Heart right ventricle (tissue), 16 donors: ENCODE results near the gene PLXNA2. TPM values are rescaled to one million over a fixed set of nuclear protein-coding genes. Genes with fewer than 3 reads are reported as not detected.

Experiments used
- ATAC-seq, 8 donors: fragments of 200-7000 bp; cut with Tn5 transposase; one replicate each; pipeline ENCODE4 v1.9.1; 2020; ENCODE audit warnings: mild to moderate bottlenecking in 8 of 8, moderate library complexity in 8 of 8, moderate number of reproducible peaks in 1 of 8
- DNase-seq, 2 donors: peaks; one replicate each; pipeline ENCODE4 v3.0.0-alpha.2; 2020
- H3K27ac ChIP-seq, 10 donors: fragments of 200-600 bp; sonication (generic) in 2 of 10; one replicate each; pipeline versions ENCODE4 v1.5.0 to v1.8.0; 2020 to 2022; ENCODE audit warnings: mild to moderate bottlenecking in 3 of 10
- H3K27me3 ChIP-seq, 7 donors: fragments of 200-600 bp; one replicate each; pipeline ENCODE4 v1.8.0; 2021 to 2022; ENCODE audit warnings: mild to moderate bottlenecking in 2 of 7
- H3K36me3 ChIP-seq, 9 donors: fragments of 200-600 bp; sonication (generic) in 1 of 9; one replicate each; pipeline versions ENCODE4 v1.5.0 to v1.8.0; 2020 to 2022; ENCODE audit warnings: mild to moderate bottlenecking in 2 of 9
- H3K4me1 ChIP-seq, 9 donors: fragments of 200-600 bp; sonication (generic) in 1 of 9; one replicate each; pipeline versions ENCODE4 v1.5.0 to v1.8.0; 2020 to 2022; ENCODE audit warnings: mild to moderate bottlenecking in 4 of 9
- H3K4me3 ChIP-seq, 10 donors: fragments of 200-600 bp; sonication (generic) in 2 of 10; one replicate each; pipeline versions ENCODE4 v1.5.0 to v1.8.0; 2020 to 2022; ENCODE audit warnings: mild to moderate bottlenecking in 7 of 10, moderate library complexity in 2 of 10
- H3K9me3 ChIP-seq, 11 donors: fragments of 200-600 bp in 10 of 11; sonication (generic) in 2 of 11; one replicate each; pipeline versions ENCODE4 v1.5.0 to v1.8.0; 2013 to 2022; ENCODE audit warnings: mild to moderate bottlenecking in 2 of 11, control low read depth in 1 of 11, moderate library complexity in 1 of 11
- CTCF ChIP-seq, 9 donors: fragments of 200-600 bp; sonication (generic) in 2 of 9; IDR thresholded peaks; one replicate each; pipeline versions ENCODE4 v1.5.0 to v1.8.0; 2021 to 2022; ENCODE audit warnings: antibody characterized with exemption in 9 of 9, mild to moderate bottlenecking in 5 of 9, moderate library complexity in 1 of 9
- WGBS, 2 donors: extraction: QIAGEN DNeasy Blood & Tissue Kit; methylation state at CpG; one replicate each; pipeline ENCODE4 v1.1.7; 2013; ENCODE audit warnings: inconsistent platforms in 1 of 2; 5-methylcytosine and 5-hydroxymethylcytosine counted together
- intact Hi-C, 10 donors: fragments of 100-400 bp; cut with DNase I; formaldehyde crosslinking; loops; one replicate each; pipeline versions ENCODE4 v1.11.1 to v1.14.2; 2022
- long read RNA-seq, 3 donors: library from polyadenylated mRNA; unstranded; transcript quantifications; one replicate each; pipeline ENCODE4 v2.0.0, GENCODE V29; 2020 to 2021
- polyA plus RNA-seq, 2 donors: library from polyadenylated mRNA; stranded (reverse); fragments of 200-250 nt; gene quantifications; one replicate each; pipeline ENCODE4 v1.2.3, GENCODE V29; 2013
- total RNA-seq, 10 donors: library from RNA; stranded (reverse); fragmentation: NEBNext Ultra II Directional in 3 of 10; extraction: Animal tissue kit (Norgen Biotek cat#: 25700) in 3 of 10; gene quantifications; one replicate each; pipeline versions ENCODE4 v1.2.1 to v1.2.4, GENCODE V29; 2021 to 2023
- donor health status: Arrhythmogenic right ventricular cardiomyopathy.
- donor health status: ischemic (EF 13 %, LVEDD 7.1; RV severe dilation, severe dysfunction).
- donor health status: healthy with polysubstance abuse.
- donor health status: DM: no; HTN: yes; CAD: no.
- donor health status: DM: no; HTN: no; CAD: no.
- donor health status: ischemic (EF 25% LVEDD 6.9; RV normal size, moderate dysfunction).
- donor health status: ischemic (EF 25% LVEDD 5.7; RV mildly dilated, moderate dysfunction).
- donor health status: healthy.
- donor health status: DM: yes; HTN: yes; CAD: no.
- donor health status: Ischemic cardiomyopathy.
- donor health status: ischemic (EF 35%, LVEDD 5.7; RV mildly dilated, moderate dysfunction).
- donor health status: nonischemic (EF 11% LVEDD 7.7; RV severe dilation, severe dysfunction).
- donor health status: DM: yes; HTN: yes; CAD: no.
- donor health status: PGD.
- donor health status: ischemic (EF 29% LVEDD 5.4; RV normal size, mild dysfunction).
- donor health status: nonischemic (EF 23%, LVEDD 6.1; RV moderate dilation, normal function).

PLXNA2 gene
- total RNA-seq (10 to 100 TPM; 13.4 to 31.6 (median 18.3) TPM), polyA plus RNA-seq (10 to 100 TPM in 1 of 2 donors, 1 to 10 TPM in 1; 6.1 to 11.0 TPM)
- long read RNA-seq, donor 1, partial matches to known transcripts = 3 of 8 reads
- long read RNA-seq, donor 1, other reads (novel, unspliced or antisense) = 3 of 8 reads
- long read RNA-seq, donor 2, partial matches to known transcripts = 5 of 13 reads
- long read RNA-seq, donor 2, other reads (novel, unspliced or antisense) = 8 of 13 reads
- long read RNA-seq, donor 3, full-length matches to known transcripts = 2 of 46 reads
- long read RNA-seq, donor 3, partial matches to known transcripts = 29 of 46 reads
- long read RNA-seq, donor 3, other reads (novel, unspliced or antisense) = 15 of 46 reads

GRCh38 chr1:208243967-208244916, at the start of gene PLXNA2:
Gene PLXNA2 (minus strand): TSS chr1:208244384. CDS start chr1:208217922, 26,462 bp downstream.
- Histone ChIP-seq H3K27ac (peak within 1 kb of the TSS; percentile 84 to 98 (median 92)), H3K36me3 (peaks cover 0 to 2% (median 0%) of the 10 kb centered on the region in 9 donors), H3K4me1 (peaks cover 4 to 62% (median 43%) of the 10 kb centered on the region in 9 donors), H3K9me3 (no peaks in the 10 kb centered on the region), H3K27me3 (peaks cover 0 to 36% (median 0%) of the 10 kb centered on the region in 7 donors), H3K4me3 (peak within 1 kb of the TSS; percentile 74 to 99 (median 88))
- intact Hi-C loops = loop anchor here (2.0 to 10.0 kb wide), 12 partner anchors 37 to 409 kb away; no protein-coding TSS in a partner anchor
- WGBS, 2 donors = 0 to 1% methylated on average over 74 to 78 of the region's 78 CpGs
- DNase-seq = peak; percentile 87
- peak; percentile 73 to 94 (median 83) for ATAC-seq
- TF ChIP-seq CTCF (IDR thresholded peaks at IDR 0.05) = no peak

- no peak for TF ChIP-seq CTCF (IDR thresholded peaks at IDR 0.05)
- no peak overlapping the region for H3K4me3 ChIP-seq
- WGBS, 2 donors = 91 to 93% methylated on average over 2 of the region's 2 CpGs
- H3K27ac ChIP-seq = no peak overlapping the region
- intact Hi-C loops = no loop called here
- H3K4me1 ChIP-seq = no peaks in the 10 kb centered on the region
- no peaks in the 10 kb centered on the region for H3K9me3 ChIP-seq
- no peaks in the 10 kb centered on the region for H3K36me3 ChIP-seq
- H3K27me3 ChIP-seq = peaks cover 0 to 48% (median 7%) of the 10 kb centered on the region in 7 donors
- DNase-seq (no peak), ATAC-seq (no peak)
These were observed 48.7 kb upstream of the PLXNA2 start for GRCh38 chr1:208292908-208293307.

- ATAC-seq (no peak), DNase-seq (no peak)
- no peaks in the 10 kb centered on the region for H3K9me3 ChIP-seq
- H3K4me3 ChIP-seq = no peak overlapping the region
- intact Hi-C loops = no loop called here
- 84 to 88% methylated on average over 4 of the region's 4 CpGs for WGBS, 2 donors
- TF ChIP-seq CTCF (IDR thresholded peaks at IDR 0.05) = no peak
- peaks cover 0 to 43% (median 7%) of the 10 kb centered on the region in 7 donors for H3K27me3 ChIP-seq
- no peaks in the 10 kb centered on the region for H3K36me3 ChIP-seq
- no peaks in the 10 kb centered on the region for H3K4me1 ChIP-seq
- no peak overlapping the region for H3K27ac ChIP-seq
These were observed 47.9 kb upstream of the PLXNA2 start for GRCh38 chr1:208291923-208292711.
